GM19238 (cell line): ENCODE measurements around the gene CD22.

Experiments used
- DNase-seq: peaks from one replicate; pipeline ENCODE4 v3.0.0; 2011; ENCODE audit warnings: low spot score; ENCODE audit not compliant: insufficient read length

CD22 gene

GRCh38 chr19:35295792-35296462, 33.1 kb upstream of the CD22 start:
- DNase-seq: peak; percentile 76

DNA sequence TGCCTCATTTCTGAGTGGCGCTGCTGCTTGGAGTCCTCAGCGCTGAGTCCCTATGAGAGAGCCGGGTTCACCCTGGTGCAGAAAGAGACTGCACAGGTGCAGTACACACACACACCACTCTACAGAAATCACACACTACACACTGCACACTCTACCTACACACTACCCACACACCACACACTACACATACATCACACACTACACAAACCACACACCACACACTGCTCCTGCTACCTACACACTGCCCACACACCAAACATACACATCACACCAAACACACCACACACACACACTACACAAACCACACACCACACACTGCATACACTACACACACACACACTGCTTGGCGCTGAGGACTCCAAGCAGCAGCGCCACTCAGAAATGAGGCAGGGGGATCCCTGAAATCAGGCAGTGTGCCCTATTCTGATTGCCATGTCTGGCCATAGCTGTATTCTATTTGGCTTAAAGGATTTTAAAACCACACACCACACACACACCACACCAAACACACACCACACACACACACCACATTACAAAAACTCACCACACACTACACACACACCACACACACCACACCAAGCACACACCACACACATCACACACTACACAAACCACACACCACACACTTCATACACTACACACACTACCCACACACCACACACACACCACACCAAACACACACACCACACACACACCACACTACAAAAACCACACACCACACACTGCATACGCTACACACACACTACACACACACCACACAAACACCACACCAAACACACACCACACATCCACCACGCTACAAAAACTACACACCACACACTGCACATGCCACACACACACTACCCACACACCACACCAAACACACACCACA, 32.1 kb upstream of the CD22 start:
- DNase-seq: no peak

GRCh38 chr19:35297515-35297848, 31.5 kb upstream of the CD22 start:
- no peak for DNase-seq

DNA sequence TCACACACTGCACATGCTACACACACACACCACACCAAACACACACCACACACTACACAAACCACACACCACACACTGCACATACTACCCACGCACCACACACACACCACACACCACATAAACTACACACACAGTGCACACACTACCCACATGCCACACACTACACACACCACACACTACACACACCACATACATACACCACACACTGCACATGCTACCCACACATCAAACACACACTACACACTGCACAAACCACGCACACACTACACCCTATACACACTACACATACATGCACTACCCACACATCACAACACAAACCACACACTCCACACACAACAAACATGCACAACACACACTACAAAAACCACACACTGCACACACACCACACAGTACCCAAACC, 31.1 kb upstream of the CD22 start:
- DNase-seq: no peak

DNA sequence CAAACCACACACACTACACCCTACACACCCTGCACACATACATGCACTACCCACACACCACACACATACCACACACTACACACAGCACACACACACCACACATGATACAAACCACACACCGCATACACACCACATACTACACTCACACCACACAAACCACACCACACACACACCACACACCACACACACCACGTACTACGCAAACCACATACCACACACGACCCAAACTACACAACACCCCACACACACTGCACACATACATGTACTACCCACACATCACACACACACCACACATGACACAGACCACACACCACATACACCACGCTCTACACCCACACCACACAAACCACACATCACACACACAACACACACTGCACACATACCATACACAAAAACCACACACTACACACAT, 30.4 kb upstream of the CD22 start:
- DNase-seq: no peak

DNA sequence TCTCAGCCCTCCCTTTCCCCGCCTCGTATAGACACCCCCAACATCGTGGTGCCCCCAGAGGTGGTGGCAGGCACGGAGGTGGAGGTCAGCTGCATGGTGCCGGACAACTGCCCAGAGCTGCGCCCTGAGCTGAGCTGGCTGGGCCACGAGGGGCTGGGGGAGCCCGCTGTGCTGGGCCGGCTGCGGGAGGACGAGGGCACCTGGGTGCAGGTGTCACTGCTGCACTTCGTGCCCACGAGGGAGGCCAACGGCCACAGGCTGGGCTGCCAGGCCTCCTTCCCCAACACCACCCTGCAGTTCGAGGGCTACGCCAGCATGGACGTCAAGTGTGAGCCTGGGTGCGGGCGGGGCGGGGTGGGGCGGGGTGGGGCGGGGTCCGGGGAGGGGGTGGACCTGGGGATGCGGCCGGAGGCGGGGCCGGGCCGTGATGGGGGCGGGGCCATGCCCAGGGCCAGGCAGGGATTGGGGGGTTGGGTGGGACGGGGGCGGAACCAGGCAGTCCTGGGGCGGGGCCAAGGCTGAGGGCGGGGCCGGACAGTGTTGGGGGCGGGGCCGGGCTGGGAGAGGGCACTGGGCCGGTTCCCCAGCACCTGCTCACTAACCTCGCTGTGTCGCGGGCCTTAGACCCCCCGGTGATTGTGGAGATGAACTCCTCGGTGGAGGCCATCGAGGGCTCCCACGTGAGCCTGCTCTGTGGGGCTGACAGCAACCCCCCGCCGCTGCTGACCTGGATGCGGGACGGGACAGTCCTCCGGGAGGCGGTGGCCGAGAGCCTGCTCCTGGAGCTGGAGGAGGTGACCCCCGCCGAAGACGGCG, 29.3 kb upstream of the CD22 start:
- no peak for DNase-seq

DNA sequence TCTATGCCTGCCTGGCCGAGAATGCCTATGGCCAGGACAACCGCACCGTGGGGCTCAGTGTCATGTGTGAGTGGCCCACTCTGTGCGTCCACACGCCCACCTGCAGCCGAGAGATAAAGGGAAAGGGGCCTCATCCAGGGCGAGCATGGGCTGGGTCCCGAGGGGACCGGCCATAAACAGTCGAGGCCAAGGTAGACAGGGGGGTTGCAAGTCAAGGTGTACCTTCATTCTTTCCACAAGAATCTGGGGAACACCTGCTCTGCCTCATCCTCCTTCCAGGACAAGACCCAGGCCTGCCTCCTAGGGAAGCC, 28.7 kb upstream of the CD22 start:
- no peak for DNase-seq

DNA sequence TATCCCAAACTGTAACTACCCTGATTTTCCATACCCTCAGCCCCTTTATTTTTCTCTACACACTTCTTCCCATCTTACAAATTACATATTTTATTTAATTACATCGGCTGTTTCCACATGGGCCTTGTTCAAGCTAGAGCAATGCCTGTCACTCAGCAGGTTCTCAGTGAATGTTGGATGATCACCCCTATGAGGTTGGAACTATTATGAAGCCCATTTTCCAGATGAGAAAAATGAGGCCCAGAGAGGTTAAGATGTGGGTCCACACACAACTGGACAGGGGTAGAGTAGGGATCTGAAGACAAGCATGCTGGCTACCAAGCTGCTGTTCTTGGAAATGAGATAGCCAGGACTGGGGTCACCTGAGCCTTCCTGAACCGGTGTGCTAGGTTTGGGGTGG, 27.0 kb upstream of the CD22 start:
- no peak for DNase-seq

DNA sequence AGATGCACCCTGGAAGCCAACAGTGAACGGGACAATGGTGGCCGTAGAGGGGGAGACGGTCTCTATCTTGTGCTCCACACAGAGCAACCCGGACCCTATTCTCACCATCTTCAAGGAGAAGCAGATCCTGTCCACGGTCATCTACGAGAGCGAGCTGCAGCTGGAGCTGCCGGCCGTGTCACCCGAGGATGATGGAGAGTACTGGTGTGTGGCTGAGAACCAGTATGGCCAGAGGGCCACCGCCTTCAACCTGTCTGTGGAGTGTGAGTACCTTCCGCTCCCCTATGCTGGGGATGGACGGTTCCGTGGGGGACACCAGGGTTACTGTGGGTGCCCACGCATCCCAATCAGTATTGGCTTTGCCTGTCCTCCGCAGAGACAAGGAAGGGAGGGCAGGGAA, 26.5 kb upstream of the CD22 start:
- DNase-seq: no peak

GRCh38 chr19:35303357-35303915, 25.6 kb upstream of the CD22 start:
- no peak for DNase-seq

GRCh38 chr19:35304036-35304435, 25.0 kb upstream of the CD22 start:
- no peak for DNase-seq

- DNase-seq: no peak
Observed at GRCh38 chr19:35305181-35305580, 23.8 kb upstream of the CD22 start.

DNA sequence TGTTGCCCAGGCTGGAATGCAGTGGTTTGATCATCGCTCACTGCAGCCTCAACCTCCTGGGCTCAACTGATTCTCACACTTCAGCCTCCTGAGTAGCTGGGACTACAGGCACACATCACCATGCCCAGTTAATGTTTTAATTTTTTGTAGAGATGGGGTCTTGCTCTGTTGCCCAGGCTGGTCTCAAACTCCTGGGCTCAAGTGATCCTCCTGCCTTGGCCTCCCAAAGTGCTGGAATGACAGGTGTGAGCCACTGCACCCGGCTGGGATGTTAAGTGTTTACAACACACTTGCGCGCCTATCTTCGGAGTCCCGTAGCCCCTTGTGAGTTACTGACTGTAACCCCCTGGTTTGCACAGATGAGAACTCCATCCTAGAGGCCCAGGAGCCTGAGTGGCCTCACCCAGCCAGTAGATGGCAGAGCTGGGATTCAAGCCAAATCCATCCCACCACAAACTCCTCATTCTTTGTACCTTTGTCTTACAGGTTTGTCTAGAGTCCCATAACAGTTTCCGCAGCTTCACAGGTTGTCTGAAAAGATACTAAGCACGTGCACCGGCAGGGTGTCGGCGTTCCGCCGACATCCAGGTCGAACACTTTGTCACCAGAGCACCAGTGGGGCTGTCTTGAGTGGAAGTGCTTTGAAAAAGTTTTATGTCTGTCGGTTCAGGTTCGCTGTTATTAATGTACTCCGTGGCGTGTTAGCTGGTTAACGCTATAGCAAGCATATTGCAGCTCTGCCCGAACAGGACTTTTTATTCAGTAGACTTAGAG, 22.3 kb upstream of the CD22 start:
- peak; percentile 47 for DNase-seq

GRCh38 chr19:35307931-35308330, 21.1 kb upstream of the CD22 start:
- DNase-seq: no peak

- no peak for DNase-seq
Observed at GRCh38 chr19:35308910-35309309, 20.1 kb upstream of the CD22 start.

DNA sequence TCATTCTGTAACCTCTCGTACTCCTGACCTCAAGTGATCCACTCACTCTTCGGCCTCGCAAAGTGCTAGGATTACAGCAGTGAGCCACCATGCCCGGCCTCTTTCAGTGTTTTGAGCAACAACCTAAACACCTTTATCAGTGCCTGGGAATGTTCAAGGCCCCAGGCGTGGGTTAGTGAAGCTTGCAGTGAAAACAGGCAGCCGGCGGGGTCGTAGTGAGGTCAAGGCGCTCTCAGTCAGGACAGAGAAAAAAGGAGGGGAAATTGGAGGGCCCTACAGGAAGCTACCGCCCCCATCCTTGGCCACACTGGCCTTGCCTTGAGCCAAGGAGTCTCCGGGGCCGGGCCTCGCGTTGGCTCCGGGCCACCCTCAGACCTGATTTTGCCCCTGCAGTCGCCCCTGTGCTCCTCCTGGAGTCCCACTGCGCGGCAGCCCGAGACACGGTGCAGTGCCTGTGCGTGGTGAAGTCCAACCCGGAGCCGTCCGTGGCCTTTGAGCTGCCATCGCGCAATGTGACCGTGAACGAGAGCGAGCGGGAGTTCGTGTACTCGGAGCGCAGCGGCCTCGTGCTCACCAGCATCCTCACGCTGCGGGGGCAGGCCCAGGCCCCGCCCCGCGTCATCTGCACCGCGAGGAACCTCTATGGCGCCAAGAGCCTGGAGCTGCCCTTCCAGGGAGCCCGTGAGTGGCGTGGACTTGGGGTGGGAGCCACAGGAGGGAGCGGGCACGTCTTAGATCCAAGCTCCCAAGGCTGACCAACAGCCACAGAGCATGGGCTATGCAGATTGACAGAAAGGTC, 19.3 kb upstream of the CD22 start:
- DNase-seq: no peak

DNA sequence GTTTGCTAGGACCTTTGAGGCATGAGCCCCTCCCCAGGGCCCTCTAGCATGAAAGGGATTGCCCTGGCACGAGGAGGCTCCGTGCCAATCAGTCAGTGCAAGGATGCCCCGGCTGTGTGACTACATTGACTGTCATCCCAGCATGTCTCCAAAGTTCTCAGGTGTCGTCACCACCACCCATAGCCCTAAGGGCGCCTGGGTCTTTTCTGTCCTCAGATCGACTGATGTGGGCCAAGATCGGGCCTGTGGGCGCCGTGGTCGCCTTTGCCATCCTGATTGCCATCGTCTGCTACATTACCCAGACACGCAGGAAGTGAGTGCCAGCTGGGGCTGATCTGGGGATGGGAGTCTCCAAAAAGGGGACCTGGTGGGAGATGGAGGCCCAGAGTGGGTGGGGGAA, 18.7 kb upstream of the CD22 start:
- DNase-seq: no peak

GRCh38 chr19:35310811-35311465, 18.0 kb upstream of the CD22 start:
- no peak for DNase-seq

GRCh38 chr19:35311901-35312665, 16.9 kb upstream of the CD22 start:
- no peak for DNase-seq
